Calu3 (cell line): ENCODE data around the gene FUT6. TPM values are rescaled to one million over a fixed set of nuclear protein-coding genes. Genes with fewer than 3 reads are reported as not detected.

Experiments used
- BruUV-seq: library from RNA; stranded (reverse); fragments of 400-500 nt; replicated peaks from 2 replicates; lab custom pipeline; 2021; lab: Mats Ljungman, UMichigan
- CTCF ChIA-PET: fragments of 300-600 bp; sonication (Branson Sonifier 250); formaldehyde crosslinking; loops from one replicate; lab custom pipeline; 2022; ENCODE audit warnings: antibody characterized with exemption; lab: Charles Lee
- DNase-seq: peaks from one replicate; pipeline ENCODE4 v3.0.0; 2022
- H3K27ac Mint-ChIP-seq: one replicate; pipeline ENCODE4 v1.8.0; 2022; ENCODE audit warnings: mixed read lengths; ENCODE audit not compliant: unreplicated experiment
- H3K27me3 Mint-ChIP-seq: one replicate; pipeline ENCODE4 v1.8.0; 2022; ENCODE audit warnings: mixed read lengths; ENCODE audit not compliant: unreplicated experiment
- H3K36me3 Mint-ChIP-seq: one replicate; pipeline ENCODE4 v1.8.0; 2022; ENCODE audit warnings: mild to moderate bottlenecking, moderate library complexity, mixed read lengths; ENCODE audit not compliant: insufficient read depth, unreplicated experiment
- H3K4me1 Mint-ChIP-seq: one replicate; pipeline ENCODE4 v1.8.0; 2022; ENCODE audit warnings: mild to moderate bottlenecking, low read depth, mixed read lengths; ENCODE audit not compliant: unreplicated experiment
- H3K4me3 Mint-ChIP-seq: one replicate; pipeline ENCODE4 v1.8.0; 2022; ENCODE audit warnings: mild to moderate bottlenecking, low read depth, moderate library complexity, mixed read lengths; ENCODE audit not compliant: unreplicated experiment
- H3K9me3 Mint-ChIP-seq: one replicate; pipeline ENCODE4 v1.8.0; 2022; ENCODE audit warnings: low read depth, mixed read lengths; ENCODE audit not compliant: unreplicated experiment
- intact Hi-C: fragments of 100-400 bp; cut with micrococcal nuclease; formaldehyde crosslinking; loops from one replicate; pipeline ENCODE4 v1.10.0; 2022; ENCODE audit not compliant: unreplicated experiment
- total RNA-seq: library from RNA; stranded (reverse); gene quantifications from 2 replicates; pipeline ENCODE4 v1.2.3, GENCODE V29; 2022
- TF ChIP-seq, protein P1 (sequence below): fragments of 200-600 bp; IDR thresholded peaks from one replicate; pipeline ENCODE4 v1.8.0; 2022; ENCODE audit warnings: antibody characterized with exemption; ENCODE audit not compliant: unreplicated experiment

The FUT6 gene
- total RNA-seq, 1 experiment from 2014 or later = 1.8 TPM

DNA sequence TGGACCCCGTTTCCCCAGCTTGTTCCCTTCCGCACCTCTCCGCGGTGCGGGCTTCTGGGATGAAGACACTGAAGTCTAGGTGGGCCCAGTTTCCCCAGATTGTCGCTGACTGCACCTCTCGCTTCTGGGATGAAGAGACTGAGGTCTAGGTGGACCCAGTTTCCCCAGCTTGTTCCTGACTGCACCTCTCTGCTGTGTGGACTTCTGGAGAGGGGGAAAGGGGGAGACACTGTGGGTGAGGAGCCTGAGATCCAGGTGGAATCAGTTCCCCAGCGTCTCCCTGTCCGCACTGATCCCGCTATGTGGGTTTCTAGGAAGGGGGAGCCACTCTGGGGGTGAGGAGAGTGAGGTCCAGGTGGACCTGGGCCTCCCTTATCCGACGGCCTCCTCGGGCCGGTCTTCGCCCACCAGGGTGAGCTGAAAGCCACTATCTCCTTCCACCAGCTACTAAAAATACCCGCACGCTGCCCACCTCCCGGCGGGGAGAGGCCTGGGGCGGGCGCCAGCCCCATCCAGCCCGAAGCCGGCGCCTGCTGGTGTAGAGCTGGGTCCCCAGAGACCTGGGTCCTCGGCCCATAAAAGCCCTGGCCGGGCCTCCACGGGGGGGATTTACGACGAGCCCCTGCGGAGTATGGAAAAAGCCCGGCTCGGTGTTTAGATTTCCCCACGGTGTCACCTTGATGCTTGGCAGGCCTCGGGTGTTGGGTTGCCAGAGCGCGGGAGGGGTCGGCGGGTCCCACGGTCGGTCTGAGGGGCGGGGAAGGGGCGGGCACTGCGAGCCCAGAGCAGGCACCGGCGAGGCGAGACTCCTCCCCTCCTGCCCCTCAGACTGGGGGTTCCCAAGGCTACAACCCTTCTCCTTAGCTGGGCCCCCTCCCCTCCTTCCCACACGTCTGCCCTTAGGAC lies 10.6 kb downstream of the FUT6 start:
- Mint-ChIP-seq H3K36me3 (peaks cover 12% of the 10 kb centered on the region), H3K27me3 (no peaks in the 10 kb centered on the region), H3K27ac (no peak overlapping the region), H3K9me3 (no peaks in the 10 kb centered on the region), H3K4me1 (no peaks in the 10 kb centered on the region), H3K4me3 (peak overlapping the region; percentile 72)
- DNase-seq = no peak
- CTCF ChIA-PET = interaction anchor here (1.3 kb wide), 1 partner anchor 25 kb away, joined by 7 read pairs; no protein-coding TSS in a partner anchor
- TF ChIP-seq, protein P1, sequence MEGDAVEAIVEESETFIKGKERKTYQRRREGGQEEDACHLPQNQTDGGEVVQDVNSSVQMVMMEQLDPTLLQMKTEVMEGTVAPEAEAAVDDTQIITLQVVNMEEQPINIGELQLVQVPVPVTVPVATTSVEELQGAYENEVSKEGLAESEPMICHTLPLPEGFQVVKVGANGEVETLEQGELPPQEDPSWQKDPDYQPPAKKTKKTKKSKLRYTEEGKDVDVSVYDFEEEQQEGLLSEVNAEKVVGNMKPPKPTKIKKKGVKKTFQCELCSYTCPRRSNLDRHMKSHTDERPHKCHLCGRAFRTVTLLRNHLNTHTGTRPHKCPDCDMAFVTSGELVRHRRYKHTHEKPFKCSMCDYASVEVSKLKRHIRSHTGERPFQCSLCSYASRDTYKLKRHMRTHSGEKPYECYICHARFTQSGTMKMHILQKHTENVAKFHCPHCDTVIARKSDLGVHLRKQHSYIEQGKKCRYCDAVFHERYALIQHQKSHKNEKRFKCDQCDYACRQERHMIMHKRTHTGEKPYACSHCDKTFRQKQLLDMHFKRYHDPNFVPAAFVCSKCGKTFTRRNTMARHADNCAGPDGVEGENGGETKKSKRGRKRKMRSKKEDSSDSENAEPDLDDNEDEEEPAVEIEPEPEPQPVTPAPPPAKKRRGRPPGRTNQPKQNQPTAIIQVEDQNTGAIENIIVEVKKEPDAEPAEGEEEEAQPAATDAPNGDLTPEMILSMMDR = no peak
- intact Hi-C loops = no loop called here
- BruUV-seq = no TSS peak

GRCh38 chr19:5827891-5828660 lies 11.4 kb downstream of the FUT6 start:
- peaks cover 12% of the 10 kb centered on the region for H3K36me3 Mint-ChIP-seq

DNA sequence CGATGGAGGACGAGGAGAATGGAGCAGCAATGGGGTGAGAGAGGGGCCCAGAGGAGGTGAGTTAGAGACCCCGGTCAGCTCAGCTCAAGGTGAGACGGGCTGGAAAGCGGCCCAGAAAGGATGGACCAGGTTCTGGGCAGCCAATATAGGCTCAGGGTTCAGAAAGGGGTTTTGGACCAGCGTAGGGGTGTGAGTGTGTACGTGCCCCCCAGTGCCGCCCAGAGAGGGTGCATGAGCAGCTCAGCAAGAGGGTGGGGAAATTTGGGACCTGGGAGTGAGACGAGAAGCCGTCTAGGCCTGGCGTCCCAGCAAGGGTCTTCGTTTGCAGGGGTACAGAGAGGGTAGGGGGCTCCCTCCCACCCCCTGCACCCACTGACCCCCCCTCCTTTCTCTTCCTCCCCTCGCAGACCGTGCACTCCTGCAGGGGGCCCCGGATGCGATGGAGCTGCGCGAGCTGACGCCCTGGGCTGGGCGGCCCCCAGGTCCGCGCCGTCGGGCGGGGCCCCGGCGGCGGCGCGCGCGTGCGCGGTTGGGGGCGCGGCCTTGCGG lies 12.1 kb downstream of the FUT6 start:
- peaks cover 12% of the 10 kb centered on the region for H3K36me3 Mint-ChIP-seq
- H3K27ac Mint-ChIP-seq = no peak overlapping the region
- no TSS peak for BruUV-seq
- TF ChIP-seq, protein P1 = no peak
- intact Hi-C loops = no loop called here
- H3K9me3 Mint-ChIP-seq = no peaks in the 10 kb centered on the region
- DNase-seq = no peak
- peaks cover 8% of the 10 kb centered on the region for H3K4me1 Mint-ChIP-seq
- CTCF ChIA-PET = interaction anchor here (0.6 to 1.3 kb wide), 2 partner anchors 23 to 160 kb away, joined by 3 to 7 read pairs; no protein-coding TSS in a partner anchor
- no peaks in the 10 kb centered on the region for H3K27me3 Mint-ChIP-seq
- H3K4me3 Mint-ChIP-seq = peak overlapping the region; percentile 72

More at GRCh38 chr19:5827891-5828660, 11.4 kb downstream of the FUT6 start:
- DNase-seq = peak; percentile 77
- CTCF ChIA-PET = interaction anchor here (0.6 to 1.3 kb wide), 2 partner anchors 24 to 159 kb away, joined by 3 to 7 read pairs; no protein-coding TSS in a partner anchor
- TF ChIP-seq, protein P1 = no peak
- peaks cover 2% of the 10 kb centered on the region for H3K4me1 Mint-ChIP-seq
- BruUV-seq = no TSS peak
- H3K27me3 Mint-ChIP-seq = no peaks in the 10 kb centered on the region
- intact Hi-C loops = no loop called here
- H3K4me3 Mint-ChIP-seq = peak overlapping the region; percentile 72
- no peak overlapping the region for H3K27ac Mint-ChIP-seq
- H3K9me3 Mint-ChIP-seq = no peaks in the 10 kb centered on the region
